Measurements from ENCODE around the gene DRD1.

DRD1 gene

GRCh38 chr5:175444060-175444904 lies at the start of gene DRD1:
Gene DRD1, minus strand, starts transcription at chr5:175444182. Its CDS starts 1,083 bp downstream, at chr5:175443099.
- peak; percentile 61 for DNase-seq

GRCh38 chr5:175493726-175494125 lies 49.7 kb upstream of the DRD1 start:
- no peak for DNase-seq

- no peak for DNase-seq
Measured at GRCh38 chr5:175493260-175493659, 49.3 kb upstream of the DRD1 start.

- no peak for DNase-seq
Measured at GRCh38 chr5:175491223-175491622, 47.2 kb upstream of the DRD1 start.

- no peak for DNase-seq
Measured at GRCh38 chr5:175489693-175490443, 45.9 kb upstream of the DRD1 start.

- DNase-seq = no peak
Measured at GRCh38 chr5:175487514-175488222, 43.7 kb upstream of the DRD1 start.

- no peak for DNase-seq
Measured at GRCh38 chr5:175485631-175486030, 41.6 kb upstream of the DRD1 start.

- DNase-seq = no peak
Measured at GRCh38 chr5:175484829-175485228, 40.8 kb upstream of the DRD1 start.

- DNase-seq = no peak
Measured at GRCh38 chr5:175484322-175484721, 40.3 kb upstream of the DRD1 start.

- no peak for DNase-seq
Measured at GRCh38 chr5:175483337-175483736, 39.4 kb upstream of the DRD1 start.

- DNase-seq = no peak
Measured at GRCh38 chr5:175479125-175479881, 35.3 kb upstream of the DRD1 start.

- peak; percentile 91 for DNase-seq
Measured at GRCh38 chr5:175478384-175479124, 34.6 kb upstream of the DRD1 start, which contains the start of gene SFXN1. Gene SFXN1, plus strand, starts transcription at chr5:175478560. Its CDS starts 13,544 bp downstream, at chr5:175492104.

GRCh38 chr5:175478008-175478383 lies 34.0 kb upstream of the DRD1 start:
- no peak for DNase-seq

GRCh38 chr5:175477440-175477839 lies 33.5 kb upstream of the DRD1 start:
- no peak for DNase-seq

- DNase-seq = no peak
Measured at GRCh38 chr5:175475248-175475647, 31.3 kb upstream of the DRD1 start.

- DNase-seq = no peak
Measured at GRCh38 chr5:175472378-175472777, 28.4 kb upstream of the DRD1 start.

GRCh38 chr5:175471628-175472027 lies 27.6 kb upstream of the DRD1 start:
- DNase-seq = peak; percentile 15

- DNase-seq = no peak
Measured at GRCh38 chr5:175471196-175471595, 27.2 kb upstream of the DRD1 start.

GRCh38 chr5:175470781-175471180 lies 26.8 kb upstream of the DRD1 start:
- no peak for DNase-seq

- no peak for DNase-seq
Measured at GRCh38 chr5:175469916-175470315, 25.9 kb upstream of the DRD1 start.

GRCh38 chr5:175468892-175469291 lies 24.9 kb upstream of the DRD1 start:
- DNase-seq = no peak
